Measurements from ENCODE around the gene PIANP.

DNA sequence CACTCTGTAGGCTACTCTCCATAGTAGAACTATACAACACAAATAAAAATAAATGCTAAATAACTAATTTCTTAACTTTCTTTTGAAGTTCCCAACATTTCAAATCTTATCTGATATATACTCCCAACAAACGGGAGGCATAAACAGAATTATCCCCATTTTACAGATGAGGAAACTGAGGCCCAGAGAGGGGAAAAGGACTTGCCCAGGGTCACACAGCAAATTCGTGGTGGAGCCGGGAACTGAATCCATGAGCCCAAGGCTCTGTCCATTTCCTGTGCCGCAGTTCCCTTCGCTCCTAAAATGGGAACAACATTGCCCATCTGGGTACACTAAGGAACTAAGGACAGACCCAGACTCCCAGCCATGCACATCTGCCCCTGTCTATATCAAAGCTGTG, 23.7 kb downstream of the PIANP start:
- TF ChIP-seq POLR2A (IDR thresholded peaks at IDR 0.05) (no peak), POLR2AphosphoS5 (IDR thresholded peaks at IDR 0.05) (no peak)
- TF ChIP-seq, protein P1, sequence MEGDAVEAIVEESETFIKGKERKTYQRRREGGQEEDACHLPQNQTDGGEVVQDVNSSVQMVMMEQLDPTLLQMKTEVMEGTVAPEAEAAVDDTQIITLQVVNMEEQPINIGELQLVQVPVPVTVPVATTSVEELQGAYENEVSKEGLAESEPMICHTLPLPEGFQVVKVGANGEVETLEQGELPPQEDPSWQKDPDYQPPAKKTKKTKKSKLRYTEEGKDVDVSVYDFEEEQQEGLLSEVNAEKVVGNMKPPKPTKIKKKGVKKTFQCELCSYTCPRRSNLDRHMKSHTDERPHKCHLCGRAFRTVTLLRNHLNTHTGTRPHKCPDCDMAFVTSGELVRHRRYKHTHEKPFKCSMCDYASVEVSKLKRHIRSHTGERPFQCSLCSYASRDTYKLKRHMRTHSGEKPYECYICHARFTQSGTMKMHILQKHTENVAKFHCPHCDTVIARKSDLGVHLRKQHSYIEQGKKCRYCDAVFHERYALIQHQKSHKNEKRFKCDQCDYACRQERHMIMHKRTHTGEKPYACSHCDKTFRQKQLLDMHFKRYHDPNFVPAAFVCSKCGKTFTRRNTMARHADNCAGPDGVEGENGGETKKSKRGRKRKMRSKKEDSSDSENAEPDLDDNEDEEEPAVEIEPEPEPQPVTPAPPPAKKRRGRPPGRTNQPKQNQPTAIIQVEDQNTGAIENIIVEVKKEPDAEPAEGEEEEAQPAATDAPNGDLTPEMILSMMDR (IDR thresholded peaks at IDR 0.05) = no peak
